ENCODE measurements around the gene MFNG.
A peak's percentile ranks its signal among the peaks of the same experiment; 100 is the strongest.
"Not testable (repeated sequence)": the region's sequence is repeated elsewhere in the genome, so short reads cannot be mapped to it uniquely, and the experiment has no call there.

The MFNG gene

GRCh38 chr22:37486224-37486845, at the start of gene MFNG:
MFNG (minus strand) TSS chr22:37486384; CDS start chr22:37486177, 207 bp downstream.
- DNase-seq: peak; percentile 79

- DNase-seq: no peak
Measured at GRCh38 chr22:37535159-37535558, 49.0 kb upstream of the MFNG start.

GRCh38 chr22:37534445-37534844, 48.3 kb upstream of the MFNG start:
- no peak for DNase-seq

GRCh38 chr22:37533995-37534394, 47.8 kb upstream of the MFNG start:
- no peak for DNase-seq

- no peak for DNase-seq
Measured at GRCh38 chr22:37529652-37530345, 43.6 kb upstream of the MFNG start.

GRCh38 chr22:37527952-37528351, 41.8 kb upstream of the MFNG start:
- DNase-seq: not testable (repeated sequence)

GRCh38 chr22:37527081-37527752, 41.0 kb upstream of the MFNG start:
- DNase-seq: not testable (repeated sequence)

- DNase-seq: no peak
Measured at GRCh38 chr22:37526376-37526775, 40.2 kb upstream of the MFNG start.

GRCh38 chr22:37525746-37526350, 39.7 kb upstream of the MFNG start:
- no peak for DNase-seq

GRCh38 chr22:37525073-37525745, 39.0 kb upstream of the MFNG start:
- DNase-seq: no peak

GRCh38 chr22:37522482-37522881, 36.3 kb upstream of the MFNG start:
- no peak for DNase-seq

- DNase-seq: no peak
Measured at GRCh38 chr22:37521236-37521739, 35.1 kb upstream of the MFNG start.

GRCh38 chr22:37520776-37521191, 34.6 kb upstream of the MFNG start:
- DNase-seq: no peak

GRCh38 chr22:37519268-37520195, 33.3 kb upstream of the MFNG start, which contains the start of gene CARD10:
CARD10 (minus strand) TSS chr22:37519415; CDS start chr22:37519200, 215 bp downstream.
- no peak for DNase-seq

- no peak for DNase-seq
Measured at GRCh38 chr22:37518509-37519267, 32.5 kb upstream of the MFNG start.

- DNase-seq: no peak
Measured at GRCh38 chr22:37517826-37518450, 31.8 kb upstream of the MFNG start.

- DNase-seq: no peak
Measured at GRCh38 chr22:37516456-37516855, 30.3 kb upstream of the MFNG start.

GRCh38 chr22:37515901-37516300, 29.7 kb upstream of the MFNG start:
- DNase-seq: no peak

- no peak for DNase-seq
Measured at GRCh38 chr22:37514526-37515051, 28.4 kb upstream of the MFNG start.

Measured in activated CD4-positive, CD25-positive, alpha-beta regulatory T cell treated with anti-CD3 and anti-CD28 coated beads, Interleukin-2, amount 50 U/mL, for 72 hours (primary cell).